Hepatocyte (in vitro differentiated cells): Measurements from ENCODE around the gene TRMT61A. TPM values are rescaled to one million over a fixed set of nuclear protein-coding genes. Genes with fewer than 3 reads are reported as not detected.

Source experiments
- DNase-seq: peaks from one replicate; pipeline ENCODE4 v3.0.0-alpha.2; 2016; ENCODE audit warnings: low spot score
- H2AFZ ChIP-seq: fragments of 200-600 bp; sonication (generic); 2 replicates; pipeline ENCODE4 v1.6.0; 2016; ENCODE audit warnings: antibody characterized with exemption, mild to moderate bottlenecking
- H3K27ac ChIP-seq: fragments of 200-600 bp; sonication (generic); 2 replicates; pipeline ENCODE4 v1.5.1; 2016; ENCODE audit warnings: mild to moderate bottlenecking
- H3K27me3 ChIP-seq: fragments of 200-600 bp; sonication (generic); 2 replicates; pipeline ENCODE4 v1.6.1; 2016
- H3K36me3 ChIP-seq: fragments of 200-600 bp; sonication (generic); replicated peaks from 2 replicates; pipeline ENCODE4 v1.5.1; 2016; ENCODE audit warnings: low read depth; ENCODE audit not compliant: insufficient read depth
- H3K4me1 ChIP-seq: fragments of 200-600 bp; sonication (generic); 2 replicates; pipeline ENCODE4 v1.5.1; 2016; ENCODE audit warnings: mild to moderate bottlenecking, moderate library complexity; ENCODE audit not compliant: insufficient read depth
- H3K4me2 ChIP-seq: fragments of 200-600 bp; sonication (generic); 2 replicates; pipeline ENCODE4 v1.6.0; 2016
- H3K4me3 ChIP-seq: fragments of 200-600 bp; sonication (generic); 2 replicates; pipeline ENCODE4 v1.5.1; 2016; ENCODE audit warnings: mild to moderate bottlenecking
- H3K79me2 ChIP-seq: fragments of 200-600 bp; sonication (generic); 2 replicates; pipeline ENCODE4 v1.6.0; 2017; ENCODE audit warnings: mild to moderate bottlenecking
- H3K9me2 ChIP-seq: fragments of 200-600 bp; sonication (generic); replicated peaks from 2 replicates; pipeline ENCODE4 v1.6.0; 2017; ENCODE audit warnings: mild to moderate bottlenecking; ENCODE audit not compliant: insufficient read depth
- H3K9me3 ChIP-seq: fragments of 200-600 bp; sonication (generic); 2 replicates; pipeline ENCODE4 v1.5.1; 2016; ENCODE audit warnings: low read depth, mild to moderate bottlenecking
- H4K20me1 ChIP-seq: fragments of 200-600 bp; sonication (generic); 2 replicates; pipeline ENCODE4 v1.6.0; 2016; ENCODE audit warnings: mild to moderate bottlenecking; ENCODE audit not compliant: insufficient read depth, poor library complexity, severe bottlenecking
- EZH2 ChIP-seq: fragments of 200-600 bp; sonication (generic); IDR thresholded peaks from 2 replicates; pipeline ENCODE4 v1.6.1; 2016; ENCODE audit warnings: antibody characterized with exemption, mild to moderate bottlenecking, borderline replicate concordance
- EZH2phosphoT487 ChIP-seq: fragments of 200-600 bp; sonication (generic); IDR thresholded peaks from one replicate; pipeline ENCODE4 v1.6.1; 2018; ENCODE audit warnings: antibody characterized with exemption, mild to moderate bottlenecking, low read depth, moderate library complexity; ENCODE audit not compliant: unreplicated experiment, severe bottlenecking
- WGBS: methylation state at CpG from one replicate; pipeline ENCODE4 v1.1.6; 2016; ENCODE audit warnings: low lambda C conversion rate; ENCODE audit errors: missing lambda C conversion rate; 5-methylcytosine and 5-hydroxymethylcytosine counted together
- polyA plus RNA-seq: library from polyadenylated mRNA; unstranded; fragments of >200 nt; fragmentation: Nextera tagmentation; extraction: Ambion mirVana; gene quantifications from 2 replicates; pipeline ENCODE4 v1.2.1, GENCODE V29; 2016
- total RNA-seq: library from RNA; depleted of rRNA; stranded (reverse); fragments of >200 nt; gene quantifications from 2 replicates; pipeline ENCODE4 v1.2.3, GENCODE V29; 2014
- TF ChIP-seq, protein P1 (sequence below): fragments of 200-600 bp; sonication (generic); IDR thresholded peaks from 2 replicates; pipeline ENCODE4 v1.5.1; 2016; ENCODE audit warnings: antibody characterized with exemption, mild to moderate bottlenecking; ENCODE audit not compliant: poor library complexity

Gene TRMT61A
- total and polyA plus RNA-seq, 2 experiments from 2014 or later = 8.9 to 13.2 TPM

DNA sequence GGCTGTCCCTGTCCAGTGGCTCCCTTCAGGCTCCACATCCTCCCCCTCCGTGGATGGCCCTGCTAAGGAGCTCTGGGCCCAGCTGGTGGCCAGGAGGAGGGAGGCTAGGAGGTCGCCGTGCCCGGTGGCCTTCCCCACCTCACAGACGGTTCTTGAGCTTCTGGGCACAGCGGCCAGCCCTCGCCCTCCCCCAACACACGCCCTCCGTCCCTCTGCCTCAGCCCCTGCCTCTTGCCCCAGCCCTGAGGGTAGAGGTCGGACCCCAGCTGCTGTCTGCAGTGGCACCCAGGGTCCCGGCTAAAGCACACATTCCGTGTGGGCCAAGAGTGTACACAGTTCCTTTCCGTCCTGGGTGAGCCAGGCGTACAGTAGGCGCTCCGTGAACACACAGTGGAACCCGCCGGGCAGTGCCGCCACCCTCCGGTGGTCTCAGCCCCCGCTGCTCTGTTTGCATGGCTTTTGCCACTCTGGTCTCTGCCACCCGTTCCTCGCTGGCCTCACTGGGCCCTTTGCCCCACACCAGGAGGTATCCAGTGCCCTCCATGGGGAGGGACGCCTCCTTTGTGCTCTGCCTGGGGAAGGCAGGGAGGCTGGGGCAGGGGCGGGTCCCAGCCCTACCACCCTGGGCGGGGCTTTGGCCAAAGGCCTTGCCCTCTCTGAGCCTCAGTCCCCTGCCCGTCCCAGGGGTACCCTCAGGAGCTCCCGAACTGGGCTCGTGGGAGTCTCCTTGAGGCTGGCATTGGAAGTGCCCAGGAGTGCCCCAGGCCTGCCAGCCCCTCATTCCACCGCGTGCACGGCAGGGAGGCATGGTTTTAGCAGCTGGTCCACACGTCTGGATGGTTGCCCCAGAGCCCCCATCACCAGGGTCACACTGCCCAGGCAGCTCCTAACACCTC is 13.0 kb downstream of the TRMT61A start:
- Histone ChIP-seq H3K9me3 (no peaks in the 10 kb centered on the region), H3K9me2 (no peaks in the 10 kb centered on the region), H3K4me1 (peaks cover 34% of the 10 kb centered on the region), H2AFZ (peak overlapping the region; percentile 40), H3K4me2 (peak overlapping the region; percentile 72), H3K27me3 (no peaks in the 10 kb centered on the region), H3K79me2 (no peaks in the 10 kb centered on the region), H4K20me1 (no peaks in the 10 kb centered on the region), H3K27ac (peak overlapping the region; percentile 82), H3K4me3 (no peak overlapping the region), H3K36me3 (no peaks in the 10 kb centered on the region)
- TF ChIP-seq, protein P1, sequence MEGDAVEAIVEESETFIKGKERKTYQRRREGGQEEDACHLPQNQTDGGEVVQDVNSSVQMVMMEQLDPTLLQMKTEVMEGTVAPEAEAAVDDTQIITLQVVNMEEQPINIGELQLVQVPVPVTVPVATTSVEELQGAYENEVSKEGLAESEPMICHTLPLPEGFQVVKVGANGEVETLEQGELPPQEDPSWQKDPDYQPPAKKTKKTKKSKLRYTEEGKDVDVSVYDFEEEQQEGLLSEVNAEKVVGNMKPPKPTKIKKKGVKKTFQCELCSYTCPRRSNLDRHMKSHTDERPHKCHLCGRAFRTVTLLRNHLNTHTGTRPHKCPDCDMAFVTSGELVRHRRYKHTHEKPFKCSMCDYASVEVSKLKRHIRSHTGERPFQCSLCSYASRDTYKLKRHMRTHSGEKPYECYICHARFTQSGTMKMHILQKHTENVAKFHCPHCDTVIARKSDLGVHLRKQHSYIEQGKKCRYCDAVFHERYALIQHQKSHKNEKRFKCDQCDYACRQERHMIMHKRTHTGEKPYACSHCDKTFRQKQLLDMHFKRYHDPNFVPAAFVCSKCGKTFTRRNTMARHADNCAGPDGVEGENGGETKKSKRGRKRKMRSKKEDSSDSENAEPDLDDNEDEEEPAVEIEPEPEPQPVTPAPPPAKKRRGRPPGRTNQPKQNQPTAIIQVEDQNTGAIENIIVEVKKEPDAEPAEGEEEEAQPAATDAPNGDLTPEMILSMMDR = no peak
- TF ChIP-seq EZH2 = no peak
- no peak for TF ChIP-seq EZH2phosphoT487
- no peak for DNase-seq
- WGBS = 73% methylated on average over 32 of the region's 33 CpGs

DNA sequence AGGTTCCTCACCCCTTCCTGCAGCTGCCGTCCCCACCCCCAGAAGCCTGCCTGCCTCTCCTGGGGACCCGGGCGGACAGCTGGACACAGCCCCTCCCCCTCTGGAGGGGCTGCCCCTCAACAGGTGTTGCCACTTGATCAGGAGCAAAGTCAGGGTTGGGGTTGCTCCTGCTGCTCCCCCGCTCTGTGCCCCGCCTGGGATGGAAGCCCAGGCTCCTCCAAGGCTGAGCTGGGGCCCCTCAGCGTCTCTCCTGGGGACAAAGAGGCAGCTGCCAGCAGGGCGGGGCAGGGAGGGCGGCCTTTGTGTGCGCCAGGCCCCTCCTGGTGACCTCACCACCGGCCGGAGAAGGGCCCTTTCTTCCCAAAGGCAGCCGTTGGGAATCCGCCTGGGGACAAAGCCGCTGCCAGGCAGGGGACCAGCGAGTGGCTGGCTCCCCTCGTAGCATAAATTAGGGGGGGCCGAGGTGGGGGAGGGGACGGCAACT is 13.7 kb downstream of the TRMT61A start:
- peaks cover 34% of the 10 kb centered on the region for H3K4me1 ChIP-seq
- peak overlapping the region; percentile 82 for H3K27ac ChIP-seq
- 18% methylated on average over 13 of the region's 18 CpGs for WGBS
- no peaks in the 10 kb centered on the region for H3K79me2 ChIP-seq
- H3K9me3 ChIP-seq = no peaks in the 10 kb centered on the region
- H3K36me3 ChIP-seq = no peaks in the 10 kb centered on the region
- DNase-seq = peak; percentile 77
- H4K20me1 ChIP-seq = no peaks in the 10 kb centered on the region
- TF ChIP-seq, protein P1 = no peak
- TF ChIP-seq EZH2phosphoT487 (no peak), EZH2 (no peak)
- H3K9me2 ChIP-seq = no peaks in the 10 kb centered on the region
- no peaks in the 10 kb centered on the region for H3K27me3 ChIP-seq
- peak overlapping the region; percentile 40 for H2AFZ ChIP-seq
- no peak overlapping the region for H3K4me3 ChIP-seq
- H3K4me2 ChIP-seq = peak overlapping the region; percentile 72

DNA sequence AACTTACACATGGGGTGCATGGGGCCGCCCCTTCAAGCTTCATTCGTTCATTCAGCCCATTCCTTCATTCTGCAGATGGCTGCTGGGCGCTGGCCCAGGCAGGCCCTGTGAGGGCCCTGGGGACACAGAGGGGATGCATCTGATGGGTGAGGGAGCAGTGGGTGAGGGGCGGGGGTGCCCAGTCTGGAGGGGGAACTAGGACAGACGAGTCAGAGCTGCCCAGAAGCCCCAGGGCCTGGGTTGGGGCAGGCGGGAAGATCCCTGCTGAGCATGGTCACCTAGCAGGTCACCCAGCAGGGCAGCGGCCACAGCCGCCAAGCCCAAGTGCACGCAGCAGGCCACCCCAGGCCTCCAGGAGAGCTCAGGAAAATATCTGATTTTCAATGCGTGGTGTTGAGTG is 14.1 kb downstream of the TRMT61A start:
- H3K9me3 ChIP-seq = no peaks in the 10 kb centered on the region
- no peaks in the 10 kb centered on the region for H3K9me2 ChIP-seq
- H2AFZ ChIP-seq = peak overlapping the region; percentile 40
- no peak for DNase-seq
- no peaks in the 10 kb centered on the region for H3K79me2 ChIP-seq
- H3K27ac ChIP-seq = peak overlapping the region; percentile 82
- H3K4me3 ChIP-seq = no peak overlapping the region
- no peak for TF ChIP-seq EZH2
- TF ChIP-seq EZH2phosphoT487 = no peak
- TF ChIP-seq, protein P1 = no peak
- H4K20me1 ChIP-seq = no peaks in the 10 kb centered on the region
- H3K4me1 ChIP-seq = peaks cover 34% of the 10 kb centered on the region
- H3K36me3 ChIP-seq = no peaks in the 10 kb centered on the region
- 77% methylated on average over 6 of the region's 10 CpGs for WGBS
- H3K4me2 ChIP-seq = peak overlapping the region; percentile 72
- no peaks in the 10 kb centered on the region for H3K27me3 ChIP-seq
